ENCODE measurements around the gene MRTFA. TPM values are rescaled to one million over a fixed set of nuclear protein-coding genes. Genes with fewer than 3 reads are reported as not detected.

MRTFA gene
- polyA plus RNA-seq, 2 donors: 10.7 to 16.5 TPM

DNA sequence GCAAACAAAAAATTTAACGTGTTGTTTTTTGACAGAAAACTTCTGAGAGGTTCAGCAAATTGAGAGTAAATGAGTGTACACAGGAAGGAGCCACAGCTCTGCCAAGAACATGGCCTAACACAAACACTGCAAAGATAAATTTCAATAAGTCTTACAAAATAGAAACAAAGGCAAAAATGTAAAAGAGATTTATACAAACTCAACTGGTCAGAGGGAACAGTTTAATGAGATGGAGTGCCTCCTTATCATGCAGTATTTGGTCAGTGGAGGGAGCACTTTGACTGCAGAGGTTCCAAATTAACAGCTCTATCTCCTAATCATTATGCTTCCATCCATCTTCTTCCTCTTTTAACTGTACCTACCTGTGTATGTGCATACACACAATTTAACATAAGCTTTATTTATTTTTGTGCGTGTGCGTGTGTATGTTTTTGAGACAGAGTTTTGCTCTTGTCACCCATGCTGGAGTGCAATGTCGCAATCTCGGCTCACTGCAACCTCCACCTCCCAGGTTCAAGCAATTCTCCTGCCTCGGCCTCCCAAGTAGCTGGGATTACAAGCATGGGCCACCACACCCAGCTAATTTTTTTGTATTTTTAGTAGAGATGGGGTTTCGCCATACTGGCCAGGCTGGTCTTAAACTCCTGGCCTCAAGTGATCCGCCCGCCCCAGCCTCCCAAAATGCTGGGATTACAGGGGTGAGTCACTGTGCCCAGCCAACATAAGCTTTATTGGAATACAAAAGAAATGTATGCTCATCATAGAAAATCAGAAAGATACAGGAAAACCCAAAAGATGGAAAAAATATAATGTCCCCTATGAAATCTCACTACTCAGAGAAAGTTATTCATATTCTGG lies 111.9 kb downstream of the MRTFA start:
- WGBS, 2 donors: 76 to 79% methylated on average over 9 of the region's 9 CpGs
- no peak overlapping the region for H3K27ac ChIP-seq (ENCODE audit: low read depth in 2 of 2, low read length in 1 of 2)
- H3K27me3 ChIP-seq (ENCODE audit: control insufficient read depth in 1 of 2, insufficient read depth in 2 of 2, low read length in 2 of 2): no peaks in the 10 kb centered on the region
- no peaks in the 10 kb centered on the region for H3K4me1 ChIP-seq (ENCODE audit: control insufficient read depth in 2 of 2, insufficient read depth in 2 of 2, low read length in 1 of 2)
- no peak overlapping the region for H3K4me3 ChIP-seq (ENCODE audit: low read depth in 1 of 2, low read length in 2 of 2)
- H3K9me3 ChIP-seq (ENCODE audit: control insufficient read depth in 2 of 2, insufficient read depth in 1 of 2, low read depth in 1 of 2, low read length in 1 of 2): no peaks in the 10 kb centered on the region
- H3K36me3 ChIP-seq (ENCODE audit: control insufficient read depth in 2 of 2, insufficient read depth in 2 of 2, low read length in 1 of 2): no peaks in the 10 kb centered on the region

DNA sequence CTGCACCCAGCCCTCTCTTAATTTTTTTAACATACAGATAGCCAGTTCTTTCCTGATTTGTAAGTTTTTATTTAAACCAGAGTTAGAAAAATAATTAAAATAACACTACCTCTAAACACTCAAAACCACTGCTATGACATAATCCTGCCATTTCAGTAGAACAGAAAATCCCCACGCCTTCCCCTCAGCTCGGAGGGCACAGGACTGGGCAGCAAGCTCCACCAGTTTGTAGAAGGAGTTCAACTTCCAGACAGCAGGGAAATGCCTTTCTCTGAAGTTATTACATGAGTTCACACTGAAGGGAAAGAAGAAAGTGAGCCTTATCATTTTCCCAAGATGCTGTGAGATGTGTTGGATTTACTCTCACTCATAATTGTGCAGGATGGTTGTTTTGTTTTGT lies 114.4 kb downstream of the MRTFA start:
- H3K27me3 ChIP-seq (ENCODE audit: control insufficient read depth in 1 of 2, insufficient read depth in 2 of 2, low read length in 2 of 2): no peaks in the 10 kb centered on the region
- no peaks in the 10 kb centered on the region for H3K4me1 ChIP-seq (ENCODE audit: control insufficient read depth in 2 of 2, insufficient read depth in 2 of 2, low read length in 1 of 2)
- no peaks in the 10 kb centered on the region for H3K9me3 ChIP-seq (ENCODE audit: control insufficient read depth in 2 of 2, insufficient read depth in 1 of 2, low read depth in 1 of 2, low read length in 1 of 2)
- no peak overlapping the region for H3K4me3 ChIP-seq (ENCODE audit: low read depth in 1 of 2, low read length in 2 of 2)
- no peaks in the 10 kb centered on the region for H3K36me3 ChIP-seq (ENCODE audit: control insufficient read depth in 2 of 2, insufficient read depth in 2 of 2, low read length in 1 of 2)
- 92 to 94% methylated on average over 2 of the region's 2 CpGs for WGBS, 2 donors
- H3K27ac ChIP-seq (ENCODE audit: low read depth in 2 of 2, low read length in 1 of 2): no peak overlapping the region

DNA sequence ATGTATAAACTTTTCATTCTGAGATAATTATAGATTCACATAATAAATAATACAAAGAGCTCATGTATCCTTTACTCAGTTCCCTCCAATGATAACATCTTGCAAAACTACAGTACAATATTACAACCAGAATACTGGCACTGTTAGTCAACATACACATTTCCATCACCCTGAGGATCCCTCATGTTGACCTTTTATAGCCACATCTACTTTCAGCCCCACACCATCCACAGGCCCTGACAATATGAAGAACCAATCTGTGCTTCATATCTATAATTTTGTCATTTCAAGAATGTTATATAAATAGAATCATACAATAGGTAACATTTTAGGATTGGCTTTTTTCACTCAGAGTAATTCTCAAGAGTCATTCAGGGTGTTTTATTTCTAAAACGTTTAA lies 115.5 kb downstream of the MRTFA start:
- Histone ChIP-seq H3K27me3 (ENCODE audit: control insufficient read depth in 1 of 2, insufficient read depth in 2 of 2, low read length in 2 of 2) (no peaks in the 10 kb centered on the region), H3K36me3 (ENCODE audit: control insufficient read depth in 2 of 2, insufficient read depth in 2 of 2, low read length in 1 of 2) (no peaks in the 10 kb centered on the region), H3K4me1 (ENCODE audit: control insufficient read depth in 2 of 2, insufficient read depth in 2 of 2, low read length in 1 of 2) (no peaks in the 10 kb centered on the region), H3K4me3 (ENCODE audit: low read depth in 1 of 2, low read length in 2 of 2) (no peak overlapping the region), H3K9me3 (ENCODE audit: control insufficient read depth in 2 of 2, insufficient read depth in 1 of 2, low read depth in 1 of 2, low read length in 1 of 2) (no peaks in the 10 kb centered on the region), H3K27ac (ENCODE audit: low read depth in 2 of 2, low read length in 1 of 2) (no peak overlapping the region)
- 73 to 76% methylated on average over 1 of the region's 1 CpG for WGBS, 2 donors

GRCh38 chr22:40520562-40520961 lies 116.0 kb downstream of the MRTFA start:
- Histone ChIP-seq H3K27me3 (ENCODE audit: control insufficient read depth in 1 of 2, insufficient read depth in 2 of 2, low read length in 2 of 2) (no peaks in the 10 kb centered on the region), H3K9me3 (ENCODE audit: control insufficient read depth in 2 of 2, insufficient read depth in 1 of 2, low read depth in 1 of 2, low read length in 1 of 2) (no peaks in the 10 kb centered on the region), H3K4me3 (ENCODE audit: low read depth in 1 of 2, low read length in 2 of 2) (no peak overlapping the region), H3K4me1 (ENCODE audit: control insufficient read depth in 2 of 2, insufficient read depth in 2 of 2, low read length in 1 of 2) (no peaks in the 10 kb centered on the region), H3K36me3 (ENCODE audit: control insufficient read depth in 2 of 2, insufficient read depth in 2 of 2, low read length in 1 of 2) (no peaks in the 10 kb centered on the region), H3K27ac (ENCODE audit: low read depth in 2 of 2, low read length in 1 of 2) (no peak overlapping the region)
- WGBS, 2 donors: 96% methylated on average over 2 of the region's 2 CpGs

DNA sequence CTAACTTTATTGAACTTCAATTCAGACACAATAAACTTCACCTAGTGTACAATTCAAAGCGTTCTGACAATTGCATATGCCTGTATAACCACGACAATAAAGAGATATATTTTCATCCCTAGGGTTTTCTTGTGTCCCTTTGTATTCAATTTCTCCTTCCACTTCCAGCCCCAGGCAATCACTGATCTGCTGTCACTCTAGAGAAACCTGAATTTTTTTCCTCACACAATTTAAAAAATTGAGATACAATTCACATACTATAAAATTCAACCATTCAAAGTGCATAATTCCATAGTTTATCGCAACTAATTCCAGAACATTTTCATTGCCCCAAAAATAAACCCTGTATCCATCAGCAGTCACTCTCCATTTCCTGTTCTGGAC lies 116.6 kb downstream of the MRTFA start:
- Histone ChIP-seq H3K27ac (ENCODE audit: low read depth in 2 of 2, low read length in 1 of 2) (no peak overlapping the region), H3K36me3 (ENCODE audit: control insufficient read depth in 2 of 2, insufficient read depth in 2 of 2, low read length in 1 of 2) (no peaks in the 10 kb centered on the region), H3K27me3 (ENCODE audit: control insufficient read depth in 1 of 2, insufficient read depth in 2 of 2, low read length in 2 of 2) (no peaks in the 10 kb centered on the region), H3K9me3 (ENCODE audit: control insufficient read depth in 2 of 2, insufficient read depth in 1 of 2, low read depth in 1 of 2, low read length in 1 of 2) (no peaks in the 10 kb centered on the region), H3K4me1 (ENCODE audit: control insufficient read depth in 2 of 2, insufficient read depth in 2 of 2, low read length in 1 of 2) (no peaks in the 10 kb centered on the region), H3K4me3 (ENCODE audit: low read depth in 1 of 2, low read length in 2 of 2) (no peak overlapping the region)
- 85% methylated on average over 3 of the region's 3 CpGs for WGBS, 2 donors

- no peaks in the 10 kb centered on the region for H3K9me3 ChIP-seq (ENCODE audit: control insufficient read depth in 2 of 2, insufficient read depth in 1 of 2, low read depth in 1 of 2, low read length in 1 of 2)
- no peaks in the 10 kb centered on the region for H3K27me3 ChIP-seq (ENCODE audit: control insufficient read depth in 1 of 2, insufficient read depth in 2 of 2, low read length in 2 of 2)
- no peak overlapping the region for H3K27ac ChIP-seq (ENCODE audit: low read depth in 2 of 2, low read length in 1 of 2)
Measured at GRCh38 chr22:40519284-40519947, 117.1 kb downstream of the MRTFA start.

DNA sequence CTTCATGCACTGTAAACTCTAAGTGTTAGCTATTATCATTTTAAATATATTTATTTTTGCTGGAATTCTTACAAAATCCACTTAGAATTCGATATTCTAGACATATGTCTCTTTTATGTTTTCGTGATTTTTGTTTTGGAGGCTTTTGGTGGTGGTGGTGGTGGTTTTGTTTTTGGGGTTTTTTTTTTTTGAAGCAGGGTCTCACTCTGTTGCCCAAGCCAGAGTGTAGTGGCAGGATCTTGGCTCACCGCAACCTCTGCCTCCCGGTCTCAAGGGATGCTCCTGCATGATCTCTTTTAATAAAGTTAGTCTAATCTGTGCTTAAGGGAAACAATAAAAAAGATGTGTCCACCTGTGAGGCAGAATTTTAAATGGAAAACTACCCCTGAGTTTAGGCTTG lies 117.7 kb downstream of the MRTFA start:
- H3K36me3 ChIP-seq (ENCODE audit: control insufficient read depth in 2 of 2, insufficient read depth in 2 of 2, low read length in 1 of 2): no peaks in the 10 kb centered on the region
- H3K27ac ChIP-seq (ENCODE audit: low read depth in 2 of 2, low read length in 1 of 2): no peak overlapping the region
- no peaks in the 10 kb centered on the region for H3K27me3 ChIP-seq (ENCODE audit: control insufficient read depth in 1 of 2, insufficient read depth in 2 of 2, low read length in 2 of 2)
- no peak overlapping the region for H3K4me3 ChIP-seq (ENCODE audit: low read depth in 1 of 2, low read length in 2 of 2)
- H3K9me3 ChIP-seq (ENCODE audit: control insufficient read depth in 2 of 2, insufficient read depth in 1 of 2, low read depth in 1 of 2, low read length in 1 of 2): no peaks in the 10 kb centered on the region
- WGBS, 2 donors: 85 to 89% methylated on average over 4 of the region's 4 CpGs
- H3K4me1 ChIP-seq (ENCODE audit: control insufficient read depth in 2 of 2, insufficient read depth in 2 of 2, low read length in 1 of 2): no peaks in the 10 kb centered on the region

More at GRCh38 chr22:40519284-40519947, 117.1 kb downstream of the MRTFA start:
- Histone ChIP-seq H3K4me3 (ENCODE audit: low read depth in 1 of 2, low read length in 2 of 2) (no peak overlapping the region), H3K36me3 (ENCODE audit: control insufficient read depth in 2 of 2, insufficient read depth in 2 of 2, low read length in 1 of 2) (no peaks in the 10 kb centered on the region), H3K4me1 (ENCODE audit: control insufficient read depth in 2 of 2, insufficient read depth in 2 of 2, low read length in 1 of 2) (no peaks in the 10 kb centered on the region)
- 50 to 59% methylated on average over 5 of the region's 5 CpGs for WGBS, 2 donors

DNA sequence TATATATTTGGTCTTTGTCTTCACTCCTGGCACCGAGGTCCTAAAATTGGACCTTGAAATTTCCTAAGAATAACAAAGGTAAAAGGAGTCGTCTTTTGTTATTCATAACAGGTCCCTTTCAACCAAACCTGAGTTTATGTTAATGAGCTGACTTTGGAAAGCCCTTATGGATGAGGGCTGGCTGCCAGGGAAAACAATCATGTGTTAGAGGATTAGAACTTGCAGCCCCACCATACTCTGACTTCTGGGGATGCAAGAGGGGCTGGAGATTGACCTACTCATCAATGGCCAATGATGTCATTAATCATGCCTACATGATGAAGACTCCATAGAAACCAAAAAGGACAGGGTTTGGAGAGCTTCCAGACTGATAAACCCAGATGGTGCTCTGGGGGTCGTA lies 118.9 kb downstream of the MRTFA start:
- H3K4me3 ChIP-seq (ENCODE audit: low read depth in 1 of 2, low read length in 2 of 2): no peak overlapping the region
- H3K9me3 ChIP-seq (ENCODE audit: control insufficient read depth in 2 of 2, insufficient read depth in 1 of 2, low read depth in 1 of 2, low read length in 1 of 2): no peaks in the 10 kb centered on the region
- H3K27me3 ChIP-seq (ENCODE audit: control insufficient read depth in 1 of 2, insufficient read depth in 2 of 2, low read length in 2 of 2): no peaks in the 10 kb centered on the region
- H3K27ac ChIP-seq (ENCODE audit: low read depth in 2 of 2, low read length in 1 of 2): no peak overlapping the region
- no peaks in the 10 kb centered on the region for H3K36me3 ChIP-seq (ENCODE audit: control insufficient read depth in 2 of 2, insufficient read depth in 2 of 2, low read length in 1 of 2)
- 71 to 76% methylated on average over 3 of the region's 3 CpGs for WGBS, 2 donors
- no peaks in the 10 kb centered on the region for H3K4me1 ChIP-seq (ENCODE audit: control insufficient read depth in 2 of 2, insufficient read depth in 2 of 2, low read length in 1 of 2)

GRCh38 chr22:40516416-40516815 lies 120.1 kb downstream of the MRTFA start:
- Histone ChIP-seq H3K36me3 (ENCODE audit: control insufficient read depth in 2 of 2, insufficient read depth in 2 of 2, low read length in 1 of 2) (no peaks in the 10 kb centered on the region), H3K27me3 (ENCODE audit: control insufficient read depth in 1 of 2, insufficient read depth in 2 of 2, low read length in 2 of 2) (no peaks in the 10 kb centered on the region), H3K4me1 (ENCODE audit: control insufficient read depth in 2 of 2, insufficient read depth in 2 of 2, low read length in 1 of 2) (no peaks in the 10 kb centered on the region), H3K27ac (ENCODE audit: low read depth in 2 of 2, low read length in 1 of 2) (no peak overlapping the region), H3K9me3 (ENCODE audit: control insufficient read depth in 2 of 2, insufficient read depth in 1 of 2, low read depth in 1 of 2, low read length in 1 of 2) (no peaks in the 10 kb centered on the region), H3K4me3 (ENCODE audit: low read depth in 1 of 2, low read length in 2 of 2) (no peak overlapping the region)
- 69 to 74% methylated on average over 3 of the region's 3 CpGs for WGBS, 2 donors

Measured in esophagus (tissue), 2 donors.